Liver (tissue), 9 donors: Measurements from ENCODE around the gene TULP4. TPM values are rescaled to one million over a fixed set of nuclear protein-coding genes. Genes with fewer than 3 reads are reported as not detected.

Experiments
- DNase-seq: peaks from one replicate; pipeline ENCODE4 v3.0.0-alpha.2; 2017; ENCODE audit warnings: low spot score
- H3K27ac ChIP-seq, 2 donors: one replicate each; pipeline ENCODE4 v1.7.0; 2013; ENCODE audit warnings: inconsistent platforms in 2 of 2, low read length in 2 of 2, control low read depth in 1 of 2, low read depth in 1 of 2, mild to moderate bottlenecking in 1 of 2
- H3K27me3 ChIP-seq, 4 donors: one replicate each; pipeline versions ENCODE4 v1.6.1 to v1.7.0; 2013; ENCODE audit warnings: low read length in 3 of 4, inconsistent platforms in 1 of 4, mild to moderate bottlenecking in 1 of 4, moderate library complexity in 1 of 4; ENCODE audit not compliant: control insufficient read depth in 4 of 4, insufficient read depth in 4 of 4
- H3K36me3 ChIP-seq, 4 donors: one replicate each; pipeline versions ENCODE4 v1.6.1 to v1.7.0; 2013; ENCODE audit warnings: low read length in 3 of 4, mild to moderate bottlenecking in 3 of 4, low read depth in 1 of 4, moderate library complexity in 1 of 4; ENCODE audit not compliant: control insufficient read depth in 4 of 4, insufficient read depth in 3 of 4
- H3K4me1 ChIP-seq, 4 donors: one replicate each; pipeline versions ENCODE4 v1.6.1 to v1.7.0; 2013; ENCODE audit warnings: low read length in 3 of 4, mild to moderate bottlenecking in 3 of 4, moderate library complexity in 1 of 4; ENCODE audit not compliant: control insufficient read depth in 4 of 4, insufficient read depth in 4 of 4
- H3K4me3 ChIP-seq, 3 donors: one replicate each; pipeline versions ENCODE4 v1.6.1 to v1.7.0; 2013; ENCODE audit warnings: low read length in 3 of 3, control low read depth in 1 of 3, low read depth in 1 of 3, mild to moderate bottlenecking in 1 of 3
- H3K9ac ChIP-seq, 2 donors: one replicate each; pipeline ENCODE4 v1.7.0; 2013; ENCODE audit warnings: low read length in 2 of 2, mild to moderate bottlenecking in 2 of 2, moderate library complexity in 2 of 2, control low read depth in 1 of 2, low read depth in 1 of 2
- H3K9me3 ChIP-seq, 4 donors: one replicate each; pipeline versions ENCODE4 v1.6.1 to v1.7.0; 2013; ENCODE audit warnings: low read length in 3 of 4; ENCODE audit not compliant: control insufficient read depth in 4 of 4
- ATF3 ChIP-seq: IDR thresholded peaks from 2 replicates; pipeline ENCODE4 v1.6.1; 2016; ENCODE audit warnings: antibody characterized with exemption
- EGR1 ChIP-seq, 2 donors: IDR thresholded peaks; 2 replicates each; pipeline ENCODE4 v1.6.1; 2016 to 2018; ENCODE audit warnings: antibody characterized with exemption in 2 of 2, low read depth in 2 of 2
- FOXA1 ChIP-seq: IDR thresholded peaks from 2 replicates; pipeline ENCODE4 v1.6.1; 2016; ENCODE audit warnings: antibody characterized with exemption
- FOXA2 ChIP-seq: IDR thresholded peaks from 2 replicates; pipeline ENCODE4 v1.6.1; 2016; ENCODE audit warnings: antibody characterized with exemption
- GABPA ChIP-seq, 2 donors: IDR thresholded peaks in 1 of 2; conservative IDR thresholded peaks in 1 of 2; 2 replicates each; pipeline ENCODE4 v1.6.1; 2016; ENCODE audit warnings: antibody characterized with exemption in 2 of 2, mild to moderate bottlenecking in 1 of 2, moderate library complexity in 1 of 2
- HNF4A ChIP-seq, 2 donors: conservative IDR thresholded peaks; 2 replicates each; pipeline ENCODE4 v1.6.1; 2016; ENCODE audit warnings: antibody characterized with exemption in 2 of 2, mild to moderate bottlenecking in 2 of 2
- HNF4G ChIP-seq: IDR thresholded peaks from 2 replicates; pipeline ENCODE4 v1.6.1; 2016; ENCODE audit warnings: antibody characterized with exemption
- JUND ChIP-seq, 2 donors: IDR thresholded peaks; 2 replicates each; pipeline ENCODE4 v1.6.1; 2016; ENCODE audit warnings: antibody characterized with exemption in 2 of 2
- NR2F2 ChIP-seq: IDR thresholded peaks from 2 replicates; pipeline ENCODE4 v1.6.1; 2016; ENCODE audit warnings: antibody characterized with exemption
- RXRA ChIP-seq, 2 donors: IDR thresholded peaks; 2 replicates each; pipeline ENCODE4 v1.6.1; 2017 to 2018; ENCODE audit warnings: antibody characterized with exemption in 2 of 2, mild to moderate bottlenecking in 1 of 2
- TAF1 ChIP-seq: conservative IDR thresholded peaks from 2 replicates; pipeline ENCODE4 v1.6.1; 2016; ENCODE audit warnings: antibody characterized with exemption, mild to moderate bottlenecking
- YY1 ChIP-seq: IDR thresholded peaks from 2 replicates; pipeline ENCODE4 v1.6.1; 2016; ENCODE audit warnings: antibody characterized with exemption, mild to moderate bottlenecking
- ZBTB33 ChIP-seq: IDR thresholded peaks from 2 replicates; pipeline ENCODE4 v1.6.1; 2016; ENCODE audit warnings: antibody characterized with exemption
- WGBS: extraction: QIAGEN DNeasy Blood & Tissue Kit; methylation state at CpG from one replicate; pipeline ENCODE4 v1.1.7; 2013; 5-methylcytosine and 5-hydroxymethylcytosine counted together
- polyA plus RNA-seq, 2 donors: library from polyadenylated mRNA; stranded (reverse) in 1 of 2; unstranded in 1 of 2; fragments of 200-250 nt in 1 of 2; fragments of >200 nt in 1 of 2; fragmentation: Nextera tagmentation in 1 of 2; extraction: Ambion mirVana in 1 of 2; gene quantifications; one replicate each; pipeline versions ENCODE4 v1.2.1 to v1.2.3, GENCODE V29; 2013 to 2015
- total RNA-seq, 2 donors: library from RNA; depleted of rRNA; stranded (reverse); fragments of >200 nt; gene quantifications; one replicate each; pipeline ENCODE4 v1.2.3, GENCODE V29; 2014
- donor health status: healthy.
- donor health status: healthy.
- donor health status: healthy.
- donor health status: healthy.
- donor health status: healthy.

TULP4 gene
- total and polyA plus RNA-seq, 4 donors, result 2.2 to 53.3 (median 18.0) TPM

- Histone ChIP-seq H3K4me1 (no peaks in the 10 kb centered on the region), H3K9ac (no peak overlapping the region), H3K36me3 (peaks cover 0 to 2% (median 0%) of the 10 kb centered on the region in 4 donors), H3K27ac (no peak overlapping the region), H3K9me3 (no peaks in the 10 kb centered on the region), H3K4me3 (no peak overlapping the region), H3K27me3 (no peaks in the 10 kb centered on the region)
- 59% methylated on average over 1 of the region's 1 CpG for WGBS
- no peak for DNase-seq
- no peak for TF ChIP-seq HNF4A (conservative IDR thresholded peaks at IDR 0.05)
- TF ChIP-seq YY1, result no peak
- TF ChIP-seq ZBTB33, result no peak
- no peak for TF ChIP-seq NR2F2
- no peak for TF ChIP-seq EGR1 (IDR thresholded peaks at IDR 0.05; ENCODE audit: low read depth in 2 of 2)
- no peak for TF ChIP-seq ATF3
- no peak for TF ChIP-seq JUND (IDR thresholded peaks at IDR 0.05)
- TF ChIP-seq FOXA2, result no peak
- no peak for TF ChIP-seq HNF4G
- TF ChIP-seq TAF1, result no peak
Observed at GRCh38 chr6:158286413-158286812, 25.9 kb upstream of the TULP4 start.

GRCh38 chr6:158287047-158287446 is 25.2 kb upstream of the TULP4 start:
- DNase-seq, result no peak
- no peaks in the 10 kb centered on the region for H3K4me1 ChIP-seq
- 88% methylated on average over 4 of the region's 4 CpGs for WGBS

More at GRCh38 chr6:158287047-158287446, 25.2 kb upstream of the TULP4 start:
- Histone ChIP-seq H3K27ac (no peak overlapping the region), H3K9me3 (no peaks in the 10 kb centered on the region), H3K27me3 (no peaks in the 10 kb centered on the region), H3K9ac (no peak overlapping the region), H3K4me3 (no peak overlapping the region), H3K36me3 (peaks cover 0 to 2% (median 0%) of the 10 kb centered on the region in 4 donors)
- TF ChIP-seq GABPA (IDR thresholded peaks at IDR 0.05 in 1 of 2, conservative IDR thresholded peaks at IDR 0.05 in 1 of 2) (no peak), TAF1 (no peak), HNF4A (conservative IDR thresholded peaks at IDR 0.05) (no peak), ATF3 (no peak), ZBTB33 (no peak), EGR1 (IDR thresholded peaks at IDR 0.05; ENCODE audit: low read depth in 2 of 2) (no peak), RXRA (IDR thresholded peaks at IDR 0.05) (no peak), FOXA1 (no peak), NR2F2 (no peak)
